Fibroblast of skin of scalp (primary cell): ENCODE measurements around the gene TBC1D13.
A peak's percentile ranks its signal among the peaks of the same experiment; 100 is the strongest.
"Not testable (repeated sequence)": the region's sequence is repeated elsewhere in the genome, so short reads cannot be mapped to it uniquely, and the experiment has no call there.

Experiments
- DNase-seq: peaks from one replicate; pipeline ENCODE4 v3.0.0-alpha.2; 2013

TBC1D13 gene

DNA sequence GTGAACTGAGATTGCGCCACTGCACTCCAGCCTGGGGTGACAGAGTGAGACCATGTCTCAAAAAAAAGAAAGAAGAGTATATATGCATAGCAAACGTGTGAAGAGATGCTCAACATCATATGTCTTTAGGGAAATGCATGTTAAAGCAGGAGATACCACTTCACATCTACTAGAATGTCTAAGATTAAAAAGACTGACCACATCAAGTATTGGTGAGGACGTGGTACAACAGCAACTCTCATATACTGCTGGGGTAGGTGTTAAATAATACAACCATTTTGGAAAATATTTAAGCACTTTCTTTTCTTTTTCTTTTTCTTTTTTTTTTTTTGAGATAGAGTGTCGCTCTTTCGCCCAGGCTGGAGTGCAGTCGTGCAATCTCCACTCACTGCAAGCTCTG lies 1.6 kb upstream of the TBC1D13 start:
- no peak for DNase-seq

GRCh38 chr9:128787659-128788058 lies 606 bp downstream of the TBC1D13 start:
- DNase-seq, result no peak

DNA sequence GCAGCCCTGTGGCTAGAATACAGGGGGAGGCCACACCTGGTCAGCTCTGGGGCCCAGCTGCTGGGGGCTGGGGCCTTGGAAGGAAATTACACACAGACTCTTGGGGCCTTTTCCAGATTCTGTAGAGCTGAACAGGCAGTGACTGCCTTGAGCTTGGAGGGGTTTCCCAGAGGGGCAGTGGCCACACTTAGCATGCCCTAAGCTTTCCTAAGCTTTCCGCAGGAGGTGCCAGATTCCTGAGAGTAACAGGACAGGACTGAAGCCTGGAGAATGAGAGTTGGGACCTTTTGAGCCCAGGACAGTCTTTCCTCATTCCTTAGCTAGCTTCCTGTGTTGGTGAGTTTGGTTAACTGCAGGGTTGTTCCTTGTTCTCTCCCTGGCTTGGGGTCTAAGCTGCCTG lies 1.4 kb downstream of the TBC1D13 start:
- no peak for DNase-seq

- DNase-seq, result no peak
Measured at GRCh38 chr9:128790536-128790935, 3.5 kb downstream of the TBC1D13 start.

- DNase-seq, result no peak
Measured at GRCh38 chr9:128792134-128792533, 5.1 kb downstream of the TBC1D13 start.

DNA sequence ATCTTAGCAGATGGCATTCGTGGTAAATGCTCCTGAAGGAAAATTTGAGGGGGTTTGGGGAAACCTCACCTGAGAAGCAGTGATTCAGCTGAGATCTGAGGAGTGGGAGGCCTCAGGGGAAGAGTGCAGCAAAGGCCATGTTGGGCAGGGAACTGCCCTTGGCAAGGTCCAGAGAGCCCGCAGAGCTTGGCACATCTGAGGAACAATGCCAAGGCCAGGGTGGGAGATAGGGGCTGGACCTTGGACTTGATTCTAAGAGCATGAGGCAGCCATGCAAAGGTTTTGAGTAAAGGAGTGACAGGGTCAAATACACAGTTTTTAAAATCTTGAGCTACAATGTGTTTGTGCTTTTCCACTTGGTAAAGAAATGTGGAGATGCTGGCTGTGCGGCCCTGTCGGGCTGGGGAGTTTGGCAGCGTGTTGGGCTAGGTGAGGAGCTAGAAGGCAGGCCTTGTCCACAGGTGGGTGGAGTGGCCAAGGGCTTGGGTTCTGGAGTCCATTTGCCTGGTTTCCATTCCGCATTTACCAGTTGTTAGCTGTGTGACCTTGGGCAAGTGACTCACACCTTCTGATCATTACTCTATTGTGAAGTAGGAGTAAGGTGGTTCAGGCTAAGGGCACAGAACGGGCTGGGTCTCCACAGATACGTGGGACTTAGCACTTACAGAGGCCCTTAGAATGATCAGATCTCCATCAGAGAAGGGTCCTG lies 6.1 kb downstream of the TBC1D13 start:
- DNase-seq, result no peak

DNA sequence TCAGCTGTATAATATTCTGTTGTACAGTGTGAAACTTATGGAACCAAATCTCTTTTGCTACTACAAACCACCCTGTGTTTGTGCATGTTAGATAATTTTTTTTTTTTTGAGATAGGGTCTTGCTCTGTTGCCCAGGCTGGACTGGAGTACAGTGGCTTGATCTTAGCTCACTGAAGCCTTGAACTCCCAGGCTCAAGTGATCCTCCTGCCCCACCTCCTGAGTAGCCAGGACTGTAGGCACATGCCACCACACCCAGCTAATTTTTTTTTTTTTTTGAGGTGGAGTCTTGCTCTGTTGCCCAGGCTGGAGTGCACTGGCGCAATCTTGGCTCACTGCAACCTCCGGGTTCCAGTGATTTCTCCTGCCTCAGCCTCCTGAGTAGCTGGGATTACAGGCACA lies 7.9 kb downstream of the TBC1D13 start:
- not testable (repeated sequence) for DNase-seq

DNA sequence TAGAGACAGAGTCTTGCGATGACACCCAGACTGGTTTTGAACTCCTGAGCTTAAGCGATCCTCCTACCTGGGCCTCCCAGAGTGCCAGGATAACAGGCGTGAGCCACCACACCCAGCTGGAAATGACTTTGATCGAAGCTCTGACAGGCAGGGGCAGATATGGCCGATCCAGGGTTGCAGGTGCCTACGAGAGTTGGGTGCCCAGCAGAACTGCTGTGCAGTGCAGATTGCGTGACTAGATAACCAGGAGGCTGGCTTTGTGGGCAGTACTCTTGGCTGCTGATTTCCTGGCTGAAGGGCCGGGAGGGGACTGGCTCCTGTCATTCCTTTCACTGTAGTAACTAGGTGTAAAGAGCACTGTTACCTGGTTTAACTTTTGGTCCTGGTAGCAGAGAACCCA lies 11.8 kb downstream of the TBC1D13 start:
- DNase-seq, result no peak

DNA sequence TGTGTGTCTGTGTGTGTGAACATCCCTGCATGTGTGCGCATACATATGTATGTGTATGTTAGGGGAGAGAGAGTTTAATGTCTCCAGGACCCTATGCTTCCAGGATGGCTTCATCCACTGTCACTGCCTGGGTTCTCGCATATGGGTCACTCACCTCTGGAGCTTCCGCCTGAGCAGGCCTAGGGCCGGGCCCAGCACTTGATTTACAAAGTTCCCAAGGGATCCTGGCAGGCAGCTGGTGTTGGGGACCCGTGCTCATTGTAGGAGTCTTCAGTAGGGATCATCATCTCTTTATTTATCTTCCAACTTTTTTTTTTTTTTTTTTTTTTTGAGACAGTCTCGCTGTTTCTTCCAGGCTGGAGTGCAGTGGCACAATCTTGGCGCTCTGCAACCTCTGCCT lies 13.0 kb downstream of the TBC1D13 start:
- DNase-seq, result no peak

GRCh38 chr9:128802482-128802881 lies 15.4 kb downstream of the TBC1D13 start:
- DNase-seq, result no peak

GRCh38 chr9:128805661-128806060 lies 18.6 kb downstream of the TBC1D13 start:
- DNase-seq, result no peak

DNA sequence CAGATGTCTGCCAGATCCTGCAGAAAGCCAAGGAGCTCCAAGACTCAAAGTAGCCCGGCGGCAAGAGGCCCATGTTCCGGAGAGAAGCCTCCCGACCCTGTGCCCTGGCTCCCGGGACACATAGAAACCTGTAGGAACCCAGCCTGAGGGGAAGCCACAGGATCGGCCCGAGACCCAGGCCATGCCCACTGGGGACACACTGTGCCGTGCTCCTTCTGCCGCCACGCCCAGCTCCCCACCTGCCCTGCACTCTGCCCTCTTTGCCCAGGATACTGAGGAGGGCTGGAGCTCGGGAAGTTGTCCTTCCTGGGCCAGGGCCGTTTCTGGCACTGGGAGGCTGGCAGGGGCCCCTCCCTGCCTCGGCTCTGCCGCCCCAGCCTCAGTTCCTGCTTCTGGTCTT lies 20.8 kb downstream of the TBC1D13 start:
- no peak for DNase-seq

GRCh38 chr9:128808543-128808942 lies 21.5 kb downstream of the TBC1D13 start:
- DNase-seq, result no peak

DNA sequence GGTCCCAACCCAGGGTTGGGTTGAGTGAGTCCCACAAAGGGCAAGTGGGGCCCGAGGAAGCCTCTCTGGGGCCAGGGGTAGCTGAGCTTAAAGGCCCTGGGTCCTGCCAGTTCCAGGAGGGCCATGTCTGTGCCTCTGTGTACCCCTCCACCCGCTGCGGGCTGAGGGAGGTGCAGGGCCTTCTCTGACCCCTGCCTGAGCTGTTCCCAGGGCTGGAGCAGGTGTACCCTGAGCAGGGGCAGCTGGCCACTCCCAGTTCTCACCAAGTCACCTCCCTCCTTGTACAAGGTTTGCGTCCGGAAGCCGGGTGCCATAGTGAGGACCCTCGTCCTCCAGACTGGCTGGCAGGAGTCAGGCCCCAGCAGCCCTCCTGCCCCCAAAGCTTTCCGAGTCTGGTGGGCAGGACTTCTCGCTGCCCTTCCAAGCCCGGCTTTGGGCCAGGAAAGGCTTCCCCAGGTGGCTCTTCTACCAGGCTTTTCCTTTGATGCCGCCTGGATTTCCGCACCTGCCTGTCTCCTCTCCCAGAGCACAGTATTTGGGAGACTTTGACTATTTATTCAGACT lies 22.1 kb downstream of the TBC1D13 start:
- no peak for DNase-seq

DNA sequence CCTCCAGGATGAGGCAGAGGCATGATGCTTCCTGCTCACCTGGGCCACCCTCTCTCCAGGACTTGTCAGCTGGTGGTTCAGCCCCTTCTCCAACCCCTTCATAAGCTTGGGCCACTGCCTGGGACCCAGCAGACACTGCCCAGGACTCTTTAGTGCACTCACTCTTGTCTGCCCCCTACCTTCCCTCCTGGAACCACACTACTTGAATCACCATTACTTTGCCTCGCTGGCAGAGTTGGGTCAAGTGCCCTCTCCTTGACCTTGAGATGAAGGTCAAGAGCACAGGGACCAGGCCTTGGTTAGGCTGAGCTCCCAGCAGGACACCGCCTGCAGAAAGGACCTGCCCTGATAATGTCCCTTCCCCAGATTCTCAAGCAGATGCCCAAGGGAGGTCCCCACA lies 22.8 kb downstream of the TBC1D13 start:
- no peak for DNase-seq

- no peak for DNase-seq
Measured at GRCh38 chr9:128810873-128811272, 23.8 kb downstream of the TBC1D13 start.

DNA sequence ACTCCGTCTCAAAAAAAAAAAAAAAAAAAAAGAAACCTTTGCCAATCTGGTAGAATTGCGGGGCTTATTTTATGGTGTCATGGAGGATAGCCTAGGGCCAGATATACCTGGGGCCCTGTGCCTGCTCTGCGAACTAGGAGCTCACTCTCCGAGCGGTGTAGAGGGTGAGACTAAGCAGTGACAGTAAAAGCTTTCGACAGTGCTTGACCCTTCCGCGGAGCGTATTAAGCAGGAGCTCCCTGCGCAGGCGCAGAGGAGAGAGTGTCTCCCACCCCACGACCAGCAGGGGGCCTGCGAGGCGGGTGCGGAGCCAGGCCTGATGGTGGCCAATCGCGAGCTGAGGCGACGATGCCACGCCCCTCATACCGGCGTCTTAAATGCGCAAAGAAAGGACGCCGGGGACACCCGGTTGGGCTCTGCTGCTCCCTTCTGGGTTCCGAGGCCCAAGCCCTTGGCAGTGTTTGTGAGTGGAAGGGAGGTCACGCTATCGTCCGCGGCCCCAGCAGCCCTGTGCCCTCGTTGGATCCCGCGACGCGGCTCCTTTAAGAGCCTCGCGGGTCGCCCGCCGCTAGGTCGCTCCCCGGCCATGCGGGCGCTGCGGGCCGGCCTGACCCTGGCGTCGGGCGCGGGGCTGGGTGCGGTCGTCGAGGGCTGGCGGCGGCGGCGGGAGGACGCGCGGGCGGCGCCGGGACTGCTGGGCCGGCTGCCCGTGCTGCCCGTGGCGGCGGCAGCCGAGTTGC lies 31.2 kb downstream of the TBC1D13 start, which contains the start of gene ENDOG:
Gene ENDOG, plus strand, starts transcription at position 402 of the 740 bp plus-strand sequence. Its CDS starts 185 bp downstream, at position 587.
- DNase-seq, result peak; percentile 97

DNA sequence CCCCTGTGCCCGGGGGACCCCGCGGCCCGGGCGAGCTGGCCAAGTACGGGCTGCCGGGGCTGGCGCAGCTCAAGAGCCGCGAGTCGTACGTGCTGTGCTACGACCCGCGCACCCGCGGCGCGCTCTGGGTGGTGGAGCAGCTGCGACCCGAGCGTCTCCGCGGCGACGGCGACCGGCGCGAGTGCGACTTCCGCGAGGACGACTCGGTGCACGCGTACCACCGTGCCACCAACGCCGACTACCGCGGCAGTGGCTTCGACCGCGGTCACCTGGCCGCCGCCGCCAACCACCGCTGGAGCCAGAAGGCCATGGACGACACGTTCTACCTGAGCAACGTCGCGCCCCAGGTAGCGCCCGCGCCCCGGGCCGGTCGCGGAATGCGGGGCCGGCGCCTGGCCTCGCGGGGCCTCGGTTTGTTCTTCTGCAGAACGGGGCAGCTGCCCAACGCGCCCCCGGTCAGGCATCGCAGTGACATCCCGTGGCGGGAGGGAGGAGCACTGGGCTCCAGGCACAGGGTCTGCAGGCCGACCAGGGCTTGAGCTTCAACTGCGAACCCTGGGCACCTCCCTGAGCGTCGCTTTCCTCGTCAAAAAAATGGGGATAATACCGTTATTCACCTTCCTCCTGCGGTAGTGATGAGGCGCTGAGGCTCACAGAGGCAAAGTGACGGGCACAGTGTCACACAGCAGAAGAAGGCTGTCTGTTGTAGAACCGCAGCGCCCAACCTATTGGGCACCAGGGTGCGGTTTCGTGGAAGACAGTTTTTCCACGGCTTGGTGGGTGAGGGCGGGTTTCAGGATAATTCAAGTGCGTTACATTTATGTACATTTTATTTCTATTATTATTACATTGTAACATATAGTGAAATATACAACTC lies 32.0 kb downstream of the TBC1D13 start:
- no peak for DNase-seq

DNA sequence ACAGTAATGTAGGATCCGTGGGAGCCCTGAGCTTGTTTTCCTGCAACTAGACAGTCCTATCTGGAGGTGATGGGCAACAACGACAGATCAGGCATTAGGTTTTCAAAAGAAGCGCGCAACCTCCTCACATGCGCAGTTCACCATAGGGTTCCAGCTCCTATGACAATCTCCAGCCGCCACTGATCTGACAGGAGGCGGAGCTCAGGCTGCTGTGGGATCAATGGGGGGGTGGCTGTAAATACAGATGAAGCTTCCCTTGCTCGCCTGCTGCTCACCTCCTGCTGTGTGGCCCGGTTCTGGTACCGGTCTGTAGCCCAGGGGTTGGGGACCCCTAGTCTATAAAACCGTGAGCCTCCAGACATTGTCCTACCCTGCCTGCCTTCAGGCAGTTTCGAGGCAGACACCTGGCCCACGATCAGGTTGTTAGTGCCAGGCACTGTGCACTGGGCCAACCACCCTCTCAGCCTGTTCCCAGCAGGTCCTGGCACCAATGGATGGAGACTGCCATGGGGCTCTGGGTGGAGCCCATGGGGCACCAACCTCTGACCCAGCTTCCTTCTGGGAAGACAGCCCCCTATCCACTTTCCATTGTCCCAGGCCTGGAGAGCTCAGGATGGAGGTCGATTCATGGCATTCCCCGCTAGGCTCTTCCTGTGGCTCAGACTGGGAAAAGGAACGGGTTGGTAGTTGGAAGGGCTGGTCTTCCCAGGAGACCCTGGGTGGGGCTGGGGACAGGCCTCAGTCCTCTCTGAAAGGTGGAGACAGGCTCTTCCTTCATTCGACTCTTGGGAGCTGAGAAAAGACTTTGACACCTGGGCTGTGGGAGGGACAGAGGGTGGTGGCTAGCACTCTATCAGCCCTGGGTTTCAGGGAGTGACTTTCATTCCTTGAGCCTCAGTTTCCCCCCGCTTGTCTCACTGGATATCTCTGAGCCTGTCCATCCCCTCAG lies 32.9 kb downstream of the TBC1D13 start:
- peak; percentile 30 for DNase-seq

GRCh38 chr9:128820665-128821583 lies 33.9 kb downstream of the TBC1D13 start:
- no peak for DNase-seq
